OCI-LY7 (cell line): ENCODE data around the gene CHRFAM7A.
"Not testable (repeated sequence)": the region's sequence is repeated elsewhere in the genome, so short reads cannot be mapped to it uniquely, and the experiment has no call there.

Experiments
- CTCF ChIP-seq: fragments of 200-600 bp; sonication (generic); conservative IDR thresholded peaks from 2 replicates; pipeline ENCODE4 v1.5.1; 2014; ENCODE audit warnings: mild to moderate bottlenecking, antibody characterized with exemption, low read length, moderate library complexity, mixed read lengths
- EZH2phosphoT487 ChIP-seq: fragments of 200-600 bp; sonication (generic); IDR thresholded peaks from 2 replicates; pipeline ENCODE4 v1.6.1; 2018; ENCODE audit warnings: low read depth, borderline replicate concordance, mild to moderate bottlenecking, mixed run types, antibody characterized with exemption, low read length, moderate library complexity, mixed read lengths

- not testable (repeated sequence) for TF ChIP-seq CTCF, EZH2phosphoT487
These were observed 14.3 kb upstream of the CHRFAM7A start for GRCh38 chr15:30407636-30408035.
